Measurements from ENCODE around the gene NLRP3. TPM values are rescaled to one million over a fixed set of nuclear protein-coding genes. Genes with fewer than 3 reads are reported as not detected.

The NLRP3 gene
- total and polyA plus RNA-seq, 2 of the 13 experiments (the other 11 are each of a cell fraction or from before 2014, with no cell fraction given), result not detected

DNA sequence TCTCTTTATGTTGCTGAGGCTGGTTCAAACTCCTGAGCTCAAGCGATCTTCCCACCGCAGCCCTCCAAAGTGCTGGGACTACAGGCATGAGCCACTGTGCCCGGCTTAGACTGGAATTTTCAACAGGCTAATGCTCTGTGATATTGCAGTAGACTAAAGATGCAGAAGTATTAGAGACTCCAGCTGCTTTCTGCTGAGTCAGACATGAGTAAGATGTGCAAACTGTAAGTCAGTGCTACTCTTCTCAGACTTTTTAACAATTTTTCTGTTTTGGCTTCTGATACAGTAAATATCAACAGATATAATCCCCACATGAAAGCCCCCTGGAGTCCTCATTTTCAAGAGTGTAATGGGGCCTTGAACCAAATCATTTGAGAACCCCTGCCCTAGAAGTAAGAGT lies 29.3 kb upstream of the NLRP3 start:
- FAIRE-seq (no peak), DNase-seq (ENCODE audit: low spot score) (no peak), ATAC-seq (no peak)
- Histone ChIP-seq H3K4me3 (replicated peaks in 1 of 3; ENCODE audit: insufficient read depth in 1 of 3, low read depth in 2 of 3, low read length in 3 of 3) (no peak overlapping the region), H3K36me3 (replicated peaks in 1 of 2; ENCODE audit: control insufficient read depth in 1 of 2, insufficient read depth in 2 of 2, low read length in 2 of 2) (no peaks in the 10 kb centered on the region), H3K27me3 (ENCODE audit: control insufficient read depth in 1 of 2, insufficient read depth in 2 of 2, low read length in 2 of 2) (peaks cover 1 to 16% of the 10 kb centered on the region in 2 experiments; a peak in 4 of 5 replicates), H4K20me1 (ENCODE audit: insufficient read depth, low read length) (no peaks in the 10 kb centered on the region), H3K9me3 (ENCODE audit: low read length) (no peaks in the 10 kb centered on the region), H3K79me2 (ENCODE audit: insufficient read depth, low read length) (no peaks in the 10 kb centered on the region), H2AFZ (ENCODE audit: low read length) (no peak overlapping the region), H3K27ac (ENCODE audit: extremely low read length, insufficient read depth, low read length) (no peak overlapping the region), H3K4me1 (ENCODE audit: insufficient read depth, low read length) (no peaks in the 10 kb centered on the region), H3K4me2 (ENCODE audit: low read depth, low read length) (no peak overlapping the region), H3K9ac (ENCODE audit: insufficient read depth, low read depth, low read length) (no peak overlapping the region)
- CTCF ChIA-PET (ENCODE audit: low intra/inter-chr PET ratio, low total read pairs), result no interaction called here
- no TSS peak for BruUV-seq (replicated peaks)
- in situ Hi-C loops (cut with HindIII; ENCODE audit: extremely low pct_ligation_motif_present, low pct_unique_long_range_greater_than_20kb) (loop anchor here (10.0 kb wide), 1 partner anchor 188 kb away; no protein-coding TSS in a partner anchor), intact Hi-C loops (cut with micrococcal nuclease; ENCODE audit: unreplicated experiment) (no loop called here)
- WGBS (ENCODE audit: low lambda C conversion rate), result 72% methylated on average over 3 of the region's 3 CpGs
- POLR2A ChIA-PET, result no interaction called here
- TF ChIP-seq MAFK (conservative IDR thresholded peaks at IDR 0.05 in 1 of 2, IDR thresholded peaks at IDR 0.05 in 1 of 2; ENCODE audit: low read length in 2 of 2) (peak; percentile 77 to 89), NR3C1 (CRISPR knock-in tag; IDR thresholded peaks at IDR 0.05) (no peak), BHLHE40 (IDR thresholded peaks at IDR 0.05; ENCODE audit: low read length) (no peak), ZNF446 (CRISPR knock-in tag; IDR thresholded peaks at IDR 0.05) (no peak), MAFF (IDR thresholded peaks at IDR 0.05; ENCODE audit: low read depth, low read length) (peak; percentile 81), SRF (IDR thresholded peaks at IDR 0.05; ENCODE audit: low read depth, low read length) (no peak), ESRRA (CRISPR knock-in tag; IDR thresholded peaks at IDR 0.05; ENCODE audit: low read depth) (no peak), ZNF460 (CRISPR knock-in tag; IDR thresholded peaks at IDR 0.05; ENCODE audit: borderline replicate concordance) (no peak), ZNF253 (CRISPR knock-in tag; IDR thresholded peaks at IDR 0.05; ENCODE audit: borderline replicate concordance) (no peak), ZNF816 (CRISPR knock-in tag; IDR thresholded peaks at IDR 0.05; ENCODE audit: borderline replicate concordance) (no peak), SYNCRIP (IDR thresholded peaks at IDR 0.05; ENCODE audit: insufficient read depth, low read depth, low read length) (no peak)
- TF ChIP-seq, protein P1, sequence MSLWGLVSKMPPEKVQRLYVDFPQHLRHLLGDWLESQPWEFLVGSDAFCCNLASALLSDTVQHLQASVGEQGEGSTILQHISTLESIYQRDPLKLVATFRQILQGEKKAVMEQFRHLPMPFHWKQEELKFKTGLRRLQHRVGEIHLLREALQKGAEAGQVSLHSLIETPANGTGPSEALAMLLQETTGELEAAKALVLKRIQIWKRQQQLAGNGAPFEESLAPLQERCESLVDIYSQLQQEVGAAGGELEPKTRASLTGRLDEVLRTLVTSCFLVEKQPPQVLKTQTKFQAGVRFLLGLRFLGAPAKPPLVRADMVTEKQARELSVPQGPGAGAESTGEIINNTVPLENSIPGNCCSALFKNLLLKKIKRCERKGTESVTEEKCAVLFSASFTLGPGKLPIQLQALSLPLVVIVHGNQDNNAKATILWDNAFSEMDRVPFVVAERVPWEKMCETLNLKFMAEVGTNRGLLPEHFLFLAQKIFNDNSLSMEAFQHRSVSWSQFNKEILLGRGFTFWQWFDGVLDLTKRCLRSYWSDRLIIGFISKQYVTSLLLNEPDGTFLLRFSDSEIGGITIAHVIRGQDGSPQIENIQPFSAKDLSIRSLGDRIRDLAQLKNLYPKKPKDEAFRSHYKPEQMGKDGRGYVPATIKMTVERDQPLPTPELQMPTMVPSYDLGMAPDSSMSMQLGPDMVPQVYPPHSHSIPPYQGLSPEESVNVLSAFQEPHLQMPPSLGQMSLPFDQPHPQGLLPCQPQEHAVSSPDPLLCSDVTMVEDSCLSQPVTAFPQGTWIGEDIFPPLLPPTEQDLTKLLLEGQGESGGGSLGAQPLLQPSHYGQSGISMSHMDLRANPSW (CRISPR knock-in tag; IDR thresholded peaks at IDR 0.05; ENCODE audit: borderline replicate concordance), result no peak
- TF ChIP-seq, protein P2, sequence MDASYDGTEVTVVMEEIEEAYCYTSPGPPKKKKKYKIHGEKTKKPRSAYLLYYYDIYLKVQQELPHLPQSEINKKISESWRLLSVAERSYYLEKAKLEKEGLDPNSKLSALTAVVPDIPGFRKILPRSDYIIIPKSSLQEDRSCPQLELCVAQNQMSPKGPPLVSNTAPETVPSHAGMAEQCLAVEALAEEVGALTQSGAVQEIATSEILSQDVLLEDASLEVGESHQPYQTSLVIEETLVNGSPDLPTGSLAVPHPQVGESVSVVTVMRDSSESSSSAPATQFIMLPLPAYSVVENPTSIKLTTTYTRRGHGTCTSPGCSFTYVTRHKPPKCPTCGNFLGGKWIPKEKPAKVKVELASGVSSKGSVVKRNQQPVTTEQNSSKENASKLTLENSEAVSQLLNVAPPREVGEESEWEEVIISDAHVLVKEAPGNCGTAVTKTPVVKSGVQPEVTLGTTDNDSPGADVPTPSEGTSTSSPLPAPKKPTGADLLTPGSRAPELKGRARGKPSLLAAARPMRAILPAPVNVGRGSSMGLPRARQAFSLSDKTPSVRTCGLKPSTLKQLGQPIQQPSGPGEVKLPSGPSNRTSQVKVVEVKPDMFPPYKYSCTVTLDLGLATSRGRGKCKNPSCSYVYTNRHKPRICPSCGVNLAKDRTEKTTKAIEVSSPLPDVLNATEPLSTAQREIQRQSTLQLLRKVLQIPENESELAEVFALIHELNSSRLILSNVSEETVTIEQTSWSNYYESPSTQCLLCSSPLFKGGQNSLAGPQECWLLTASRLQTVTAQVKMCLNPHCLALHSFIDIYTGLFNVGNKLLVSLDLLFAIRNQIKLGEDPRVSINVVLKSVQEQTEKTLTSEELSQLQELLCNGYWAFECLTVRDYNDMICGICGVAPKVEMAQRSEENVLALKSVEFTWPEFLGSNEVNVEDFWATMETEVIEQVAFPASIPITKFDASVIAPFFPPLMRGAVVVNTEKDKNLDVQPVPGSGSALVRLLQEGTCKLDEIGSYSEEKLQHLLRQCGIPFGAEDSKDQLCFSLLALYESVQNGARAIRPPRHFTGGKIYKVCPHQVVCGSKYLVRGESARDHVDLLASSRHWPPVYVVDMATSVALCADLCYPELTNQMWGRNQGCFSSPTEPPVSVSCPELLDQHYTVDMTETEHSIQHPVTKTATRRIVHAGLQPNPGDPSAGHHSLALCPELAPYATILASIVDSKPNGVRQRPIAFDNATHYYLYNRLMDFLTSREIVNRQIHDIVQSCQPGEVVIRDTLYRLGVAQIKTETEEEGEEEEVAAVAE (CRISPR knock-in tag; IDR thresholded peaks at IDR 0.05; ENCODE audit: borderline replicate concordance), result no peak

Data from HepG2 (cell line).